Suprapubic skin (tissue), 4 donors: ENCODE data around the gene DPY19L3.

Experiments
- EP300 ChIP-seq: sonication (generic); formaldehyde crosslinking; IDR thresholded peaks from one replicate; pipeline ENCODE4 v1.6.1; 2017; ENCODE audit warnings: antibody characterized with exemption
- POLR2A ChIP-seq, 2 donors: fragments of 450-650 bp; IDR thresholded peaks; one replicate each; pipeline ENCODE4 v1.6.1; 2017; ENCODE audit warnings: antibody characterized with exemption in 2 of 2, mild to moderate bottlenecking in 2 of 2, moderate library complexity in 2 of 2
- POLR2AphosphoS5 ChIP-seq, 3 donors: sonication (generic); formaldehyde crosslinking; IDR thresholded peaks; one replicate each; pipeline ENCODE4 v1.6.1; 2017; ENCODE audit warnings: antibody characterized with exemption in 3 of 3
- TF ChIP-seq, protein P1 (sequence below), 2 donors: fragments of 200-600 bp in 1 of 2; fragments of 450-650 bp in 1 of 2; sonication (generic) in 1 of 2; IDR thresholded peaks; one replicate each; pipeline ENCODE4 v1.5.1; 2016 to 2019; ENCODE audit warnings: antibody characterized with exemption in 2 of 2, mild to moderate bottlenecking in 1 of 2, moderate library complexity in 1 of 2

DNA sequence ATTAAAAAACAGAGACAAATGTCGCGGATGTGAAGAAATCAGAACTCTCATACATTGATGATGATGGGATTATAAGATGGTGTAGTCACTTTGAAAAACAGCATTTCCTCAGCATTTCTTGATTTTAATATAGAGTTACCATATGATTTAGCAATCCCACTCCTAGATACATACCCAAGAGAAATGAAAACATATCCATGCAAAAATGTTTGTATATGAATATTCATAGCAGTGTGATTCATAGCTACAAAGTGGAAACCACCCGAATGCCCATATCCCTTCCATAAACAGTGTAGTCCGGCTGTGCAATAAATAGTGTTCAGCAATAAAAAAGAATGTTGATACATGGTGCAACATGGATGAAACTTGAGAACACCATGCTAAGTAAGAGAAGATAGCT lies 44.6 kb downstream of the DPY19L3 start:
- TF ChIP-seq, protein P1, sequence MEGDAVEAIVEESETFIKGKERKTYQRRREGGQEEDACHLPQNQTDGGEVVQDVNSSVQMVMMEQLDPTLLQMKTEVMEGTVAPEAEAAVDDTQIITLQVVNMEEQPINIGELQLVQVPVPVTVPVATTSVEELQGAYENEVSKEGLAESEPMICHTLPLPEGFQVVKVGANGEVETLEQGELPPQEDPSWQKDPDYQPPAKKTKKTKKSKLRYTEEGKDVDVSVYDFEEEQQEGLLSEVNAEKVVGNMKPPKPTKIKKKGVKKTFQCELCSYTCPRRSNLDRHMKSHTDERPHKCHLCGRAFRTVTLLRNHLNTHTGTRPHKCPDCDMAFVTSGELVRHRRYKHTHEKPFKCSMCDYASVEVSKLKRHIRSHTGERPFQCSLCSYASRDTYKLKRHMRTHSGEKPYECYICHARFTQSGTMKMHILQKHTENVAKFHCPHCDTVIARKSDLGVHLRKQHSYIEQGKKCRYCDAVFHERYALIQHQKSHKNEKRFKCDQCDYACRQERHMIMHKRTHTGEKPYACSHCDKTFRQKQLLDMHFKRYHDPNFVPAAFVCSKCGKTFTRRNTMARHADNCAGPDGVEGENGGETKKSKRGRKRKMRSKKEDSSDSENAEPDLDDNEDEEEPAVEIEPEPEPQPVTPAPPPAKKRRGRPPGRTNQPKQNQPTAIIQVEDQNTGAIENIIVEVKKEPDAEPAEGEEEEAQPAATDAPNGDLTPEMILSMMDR (IDR thresholded peaks at IDR 0.05): no peak
- TF ChIP-seq POLR2A (IDR thresholded peaks at IDR 0.05) (no peak), EP300 (no peak), POLR2AphosphoS5 (IDR thresholded peaks at IDR 0.05) (no peak)
